ENCODE data around the gene FBXO10. TPM values are rescaled to one million over a fixed set of nuclear protein-coding genes. Genes with fewer than 3 reads are reported as not detected.

Gene FBXO10
- total and polyA plus RNA-seq, 2 of the 8 experiments (the other 6 are each of a cell fraction or from before 2014, with no cell fraction given), result 13.1 to 13.9 TPM

DNA sequence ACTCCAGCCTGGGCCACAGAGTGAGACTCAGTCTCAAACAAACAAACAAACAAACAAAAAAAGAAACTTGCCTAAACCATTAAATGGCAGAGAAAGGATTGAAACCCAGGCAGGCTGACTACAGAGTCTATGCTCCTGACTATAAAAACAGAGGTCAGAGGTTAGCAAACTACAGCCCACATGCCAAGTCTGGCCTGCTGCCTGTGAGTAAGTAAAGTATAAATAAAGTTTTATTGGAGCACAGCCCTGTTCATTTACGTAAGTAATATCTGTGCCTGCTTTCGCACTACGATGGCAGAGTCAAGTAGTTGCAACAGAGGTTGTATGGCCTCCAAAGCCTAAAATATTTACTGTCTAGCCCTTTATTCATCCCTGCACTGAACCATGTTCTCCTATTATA is 78.9 kb downstream of the FBXO10 start:
- H3K36me3 ChIP-seq (ENCODE audit: control insufficient read depth in 2 of 4, insufficient read depth in 4 of 4, low read length in 3 of 4), result peaks cover 36 to 85% (median 72%) of the 10 kb centered on the region in 4 experiments
- no peak for TF ChIP-seq CBX8 (IDR thresholded peaks at IDR 0.05; ENCODE audit: borderline replicate concordance, low read depth, low read length)
- no peak for TF ChIP-seq YY1 (IDR thresholded peaks at IDR 0.05; ENCODE audit: low read depth, low read length)
- TF ChIP-seq CREB1 (IDR thresholded peaks at IDR 0.05), result no peak
- TF ChIP-seq CHD2 (IDR thresholded peaks at IDR 0.05; ENCODE audit: low read length), result no peak
- TF ChIP-seq CEBPB (IDR thresholded peaks at IDR 0.05; ENCODE audit: low read depth, low read length), result no peak
- TF ChIP-seq SAP30 (IDR thresholded peaks at IDR 0.05; ENCODE audit: insufficient read depth, insufficient replicate concordance, low read length), result no peak
- TF ChIP-seq TAF7 (optimal IDR thresholded peaks at IDR 0.05; ENCODE audit: borderline replicate concordance, low read depth, low read length), result no peak
- TF ChIP-seq RFX5 (IDR thresholded peaks at IDR 0.05; ENCODE audit: borderline replicate concordance, low read depth, low read length), result no peak
- TF ChIP-seq KDM5A (IDR thresholded peaks at IDR 0.05; ENCODE audit: low read length), result no peak

More for the DNA sequence above, 78.9 kb downstream of the FBXO10 start:
- POLR2A ChIA-PET (ENCODE audit: partially characterized antibody), result interaction anchor here (0.7 to 1.2 kb wide), 3 partner anchors 9 to 12 kb away, joined by 3 to 6 read pairs (median 6); partner anchors contain the start of gene POLR1E
- no peaks in the 10 kb centered on the region for H3K79me2 ChIP-seq (ENCODE audit: control insufficient read depth in 1 of 2, insufficient read depth in 2 of 2, low read length in 2 of 2)
- no peak overlapping the region for H3K18ac ChIP-seq (ENCODE audit: extremely low read depth, low read length)
- peaks cover 3 to 6% of the 10 kb centered on the region in 2 experiments for H4K20me1 ChIP-seq (replicated peaks in 1 of 2; ENCODE audit: control insufficient read depth in 1 of 2, insufficient read depth in 2 of 2, low read length in 2 of 2)
- no peak overlapping the region for H2AK5ac ChIP-seq (ENCODE audit: low read depth, low read length)
- no peak overlapping the region for H4K91ac ChIP-seq (replicated peaks; ENCODE audit: insufficient read length, low read length)
- H3K56ac ChIP-seq (replicated peaks; ENCODE audit: insufficient read length, low read depth, low read length), result no peak overlapping the region
- H2BK20ac ChIP-seq (ENCODE audit: low read length), result no peak overlapping the region
- 92% methylated on average over 3 of the region's 3 CpGs; no CpG with 5 or more reads in 1 of the 2 experiments for WGBS, 2 experiments (ENCODE audit: extremely low coverage in 1 of 2, insufficient coverage in 1 of 2, insufficient read length in 1 of 2, insufficient replicate concordance in 2 of 2, low coverage in 1 of 2, low lambda C conversion rate in 2 of 2, missing lambda C conversion rate in 1 of 2)
- H2AFZ ChIP-seq (ENCODE audit: low read length), result no peak overlapping the region
- no peak overlapping the region for H3K4me2 ChIP-seq (ENCODE audit: insufficient read depth in 1 of 2, low read depth in 2 of 2, low read length in 2 of 2)
- DNase-seq (ENCODE audit: low read depth in 1 of 2, low spot score in 2 of 2) (no peak), FAIRE-seq (no peak)
- H2BK120ac ChIP-seq (replicated peaks; ENCODE audit: low read depth, low read length), result no peak overlapping the region
- no peak overlapping the region for H3K14ac ChIP-seq (ENCODE audit: insufficient read length)
- H3K9me3 ChIP-seq (ENCODE audit: insufficient read depth in 2 of 2, low read depth in 1 of 2, low read length in 1 of 2), result no peaks in the 10 kb centered on the region
- no peak overlapping the region for H3K4me3 ChIP-seq (ENCODE audit: extremely low read depth in 1 of 4, insufficient read depth in 2 of 4, low read depth in 3 of 4, low read length in 4 of 4)
- no peak overlapping the region for H2BK15ac ChIP-seq (ENCODE audit: low read length)
- no peak overlapping the region for H3K4ac ChIP-seq (replicated peaks; ENCODE audit: insufficient read length, low read depth, low read length)
- H2BK12ac ChIP-seq (ENCODE audit: low read depth, low read length), result no peak overlapping the region
- CTCF ChIA-PET (ENCODE audit: partially characterized antibody), result interaction anchor here (0.6 to 2.3 kb wide), 2 partner anchors 14 to 102 kb away, joined by 3 to 13 read pairs; no protein-coding TSS in a partner anchor
- H4K5ac ChIP-seq (ENCODE audit: insufficient read length, low read depth, low read length), result no peak overlapping the region
- no peak overlapping the region for H4K8ac ChIP-seq (ENCODE audit: extremely low read depth, insufficient read depth, low read length)
- no peak overlapping the region for H3K23ac ChIP-seq (ENCODE audit: insufficient read length)
- H3K27me3 ChIP-seq (replicated peaks in 1 of 4; ENCODE audit: control insufficient read depth in 3 of 4, extremely low read depth in 1 of 4, insufficient read depth in 3 of 4, low read length in 3 of 4), result no peaks in the 10 kb centered on the region
- no peak overlapping the region for H3K27ac ChIP-seq (ENCODE audit: low read depth, low read length)
- H3K4me1 ChIP-seq (replicated peaks in 1 of 4; ENCODE audit: control insufficient read depth in 3 of 4, insufficient read depth in 4 of 4, low read length in 3 of 4), result no peaks in the 10 kb centered on the region
- no peaks in the 10 kb centered on the region; the same call in 1 of the 2 replicates for H3K79me1 ChIP-seq (ENCODE audit: low read depth, low read length)
- no peak overlapping the region for H2BK5ac ChIP-seq (ENCODE audit: low read depth, low read length)
- H3K9ac ChIP-seq (replicated peaks in 1 of 4; ENCODE audit: extremely low read depth in 1 of 4, low read depth in 3 of 4, low read length in 3 of 4), result no peak overlapping the region
- H3K23me2 ChIP-seq (ENCODE audit: low read depth, low read length), result no peaks in the 10 kb centered on the region; the same call in 1 of the 2 replicates
